HEK293T (cell line): ENCODE data around the gene UGT1A6.
"Not testable (repeated sequence)": the region's sequence is repeated elsewhere in the genome, so short reads cannot be mapped to it uniquely, and the experiment has no call there.

Source experiments
- CTCF ChIA-PET: fragments of 350-600 bp; formaldehyde crosslinking; extraction: SDS; loops from one replicate; lab custom pipeline; 2021; ENCODE audit warnings: antibody characterized with exemption, inconsistent platforms; lab: Yijun Ruan, JAX
- POLR2A ChIA-PET: fragments of 350-600 bp; formaldehyde crosslinking; extraction: SDS; loops from one replicate; lab custom pipeline; 2020; ENCODE audit warnings: antibody characterized with exemption, inconsistent platforms; lab: Yijun Ruan, JAX
- DNase-seq: peaks from one replicate; pipeline ENCODE4 v3.0.0; 2012; ENCODE audit warnings: mixed read lengths; ENCODE audit errors: extremely low spot score
- ARNT ChIP-seq: fragments of 450-650 bp; IDR thresholded peaks from 2 replicates; pipeline ENCODE4 v1.6.1; 2017; ENCODE audit warnings: mild to moderate bottlenecking
- BHLHE40 ChIP-seq: fragments of 450-650 bp; IDR thresholded peaks from 2 replicates; pipeline ENCODE4 v1.6.1; 2016; ENCODE audit warnings: mild to moderate bottlenecking, moderate library complexity, borderline replicate concordance
- CTBP1 ChIP-seq: fragments of 450-650 bp; IDR thresholded peaks from 2 replicates; pipeline ENCODE4 v1.6.1; 2016; ENCODE audit warnings: borderline replicate concordance
- ELF4 ChIP-seq: fragments of 450-650 bp; IDR thresholded peaks from 2 replicates; pipeline ENCODE4 v1.6.1; 2017; ENCODE audit warnings: antibody characterized with exemption
- FOXA1 ChIP-seq: fragments of 450-650 bp; IDR thresholded peaks from 2 replicates; pipeline ENCODE4 v1.6.1; 2016; ENCODE audit warnings: mild to moderate bottlenecking
- FOXK2 ChIP-seq: fragments of 450-650 bp; IDR thresholded peaks from 2 replicates; pipeline ENCODE4 v1.6.1; 2016; ENCODE audit warnings: mild to moderate bottlenecking
- FOXM1 ChIP-seq: fragments of 450-650 bp; IDR thresholded peaks from 2 replicates; pipeline ENCODE4 v1.6.1; 2017; ENCODE audit warnings: mild to moderate bottlenecking, borderline replicate concordance
- HDGF ChIP-seq: fragments of 450-650 bp; IDR thresholded peaks from 2 replicates; pipeline ENCODE4 v1.6.1; 2017; ENCODE audit warnings: antibody characterized with exemption, borderline replicate concordance
- L3MBTL2 ChIP-seq: fragments of 450-650 bp; conservative IDR thresholded peaks from 2 replicates; pipeline ENCODE4 v1.6.1; 2016; ENCODE audit warnings: mild to moderate bottlenecking
- LEF1 ChIP-seq: fragments of 450-650 bp; IDR thresholded peaks from 2 replicates; pipeline ENCODE4 v1.6.1; 2017; ENCODE audit warnings: mild to moderate bottlenecking, borderline replicate concordance
- NFRKB ChIP-seq: fragments of 450-650 bp; IDR thresholded peaks from 2 replicates; pipeline ENCODE4 v1.6.1; 2016; ENCODE audit warnings: mild to moderate bottlenecking, moderate library complexity
- SP1 ChIP-seq: fragments of 450-650 bp; IDR thresholded peaks from 2 replicates; pipeline ENCODE4 v1.6.1; 2017
- SUZ12 ChIP-seq: fragments of 450-650 bp; IDR thresholded peaks from 2 replicates; pipeline ENCODE4 v1.6.1; 2016; ENCODE audit warnings: mild to moderate bottlenecking
- TARDBP ChIP-seq: fragments of 450-650 bp; IDR thresholded peaks from 2 replicates; pipeline ENCODE4 v1.6.1; 2016
- ZNF384 ChIP-seq: fragments of 450-650 bp; IDR thresholded peaks from 2 replicates; pipeline ENCODE4 v1.6.1; 2016
- TF ChIP-seq, protein P1 (sequence below): fragments of 450-650 bp; IDR thresholded peaks from 2 replicates; pipeline ENCODE4 v1.6.1; 2016

The UGT1A6 gene

DNA sequence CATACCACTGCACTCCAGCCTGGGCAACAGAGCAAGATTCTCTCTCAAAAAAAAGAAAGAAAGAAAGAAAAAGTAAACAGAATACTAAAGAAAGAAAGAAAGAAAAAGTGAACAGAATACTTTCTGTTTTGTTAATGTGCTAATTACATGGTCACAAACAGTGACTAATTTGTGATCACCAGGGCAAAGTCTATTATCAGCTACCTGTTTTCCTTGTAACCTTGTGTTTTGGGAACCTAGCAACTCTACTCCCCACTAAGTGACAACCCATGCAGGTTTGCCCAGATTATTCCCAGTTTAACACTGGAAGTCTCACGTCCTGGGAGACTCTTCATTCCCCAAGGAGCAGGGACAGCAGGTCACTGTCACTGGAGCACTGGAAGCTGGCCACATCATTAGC is 37.6 kb upstream of the UGT1A6 start:
- ChIA-PET POLR2A (no interaction called here), CTCF (no interaction called here)
- TF ChIP-seq FOXA1: no peak
- TF ChIP-seq, protein P1, sequence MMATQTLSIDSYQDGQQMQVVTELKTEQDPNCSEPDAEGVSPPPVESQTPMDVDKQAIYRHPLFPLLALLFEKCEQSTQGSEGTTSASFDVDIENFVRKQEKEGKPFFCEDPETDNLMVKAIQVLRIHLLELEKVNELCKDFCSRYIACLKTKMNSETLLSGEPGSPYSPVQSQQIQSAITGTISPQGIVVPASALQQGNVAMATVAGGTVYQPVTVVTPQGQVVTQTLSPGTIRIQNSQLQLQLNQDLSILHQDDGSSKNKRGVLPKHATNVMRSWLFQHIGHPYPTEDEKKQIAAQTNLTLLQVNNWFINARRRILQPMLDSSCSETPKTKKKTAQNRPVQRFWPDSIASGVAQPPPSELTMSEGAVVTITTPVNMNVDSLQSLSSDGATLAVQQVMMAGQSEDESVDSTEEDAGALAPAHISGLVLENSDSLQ: no peak
- no peak for TF ChIP-seq SP1
- TF ChIP-seq SUZ12: no peak
- TF ChIP-seq LEF1: no peak
- TF ChIP-seq TARDBP: no peak
- TF ChIP-seq L3MBTL2: no peak
- no peak for TF ChIP-seq BHLHE40
- DNase-seq: no peak

DNA sequence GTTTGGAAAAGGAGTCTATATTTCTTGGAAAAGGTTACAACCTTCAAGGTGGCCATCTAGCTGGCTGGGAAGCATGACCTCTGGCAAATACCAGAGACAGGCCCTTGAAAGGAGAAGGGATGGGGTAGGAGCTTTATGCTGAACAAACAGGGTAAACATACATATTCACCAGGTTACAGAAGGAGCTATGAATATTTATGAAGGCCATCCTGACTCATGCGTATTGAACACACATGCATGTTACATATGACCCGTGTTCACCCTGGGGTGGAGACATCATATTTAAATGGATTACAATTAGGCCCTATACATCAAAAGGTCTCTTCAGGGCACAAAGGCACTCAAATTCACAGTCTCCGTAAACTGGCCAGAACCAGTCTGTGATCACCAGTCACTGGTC is 36.7 kb upstream of the UGT1A6 start:
- DNase-seq, CTCF ChIA-PET, POLR2A ChIA-PET: not testable (repeated sequence)

DNA sequence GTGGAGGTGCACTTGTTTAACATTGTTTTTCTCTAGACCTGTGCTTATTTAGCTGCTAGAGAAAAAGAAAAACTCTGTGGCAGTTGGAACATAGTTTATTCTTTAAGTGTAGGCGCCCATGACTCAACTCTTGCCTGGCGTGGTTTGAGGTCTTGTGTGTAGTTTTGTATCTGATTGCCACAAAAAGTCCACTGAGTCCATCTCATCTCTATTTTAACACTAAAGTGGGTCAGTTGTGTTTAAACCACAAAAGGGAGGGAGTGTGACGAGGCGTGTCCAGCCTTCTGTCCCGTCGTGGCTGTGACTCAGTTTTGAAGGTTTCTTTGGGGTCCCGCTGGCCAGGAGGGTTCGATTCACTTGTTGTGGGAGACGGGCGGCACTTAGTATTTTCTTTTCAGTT is 36.2 kb upstream of the UGT1A6 start:
- no peak for TF ChIP-seq FOXK2
- no peak for TF ChIP-seq CTBP1
- no peak for TF ChIP-seq HDGF
- TF ChIP-seq FOXM1: no peak
- TF ChIP-seq LEF1: no peak
- TF ChIP-seq TARDBP: no peak
- no peak for TF ChIP-seq FOXA1
- TF ChIP-seq NFRKB: no peak
- TF ChIP-seq SUZ12: no peak
- TF ChIP-seq, protein P1: no peak
- TF ChIP-seq ELF4: no peak
- no peak for TF ChIP-seq ARNT
- TF ChIP-seq ZNF384: no peak
- no peak for TF ChIP-seq BHLHE40
- TF ChIP-seq L3MBTL2: no peak
- POLR2A ChIA-PET: no interaction called here
- CTCF ChIA-PET: no interaction called here
- no peak for DNase-seq

DNA sequence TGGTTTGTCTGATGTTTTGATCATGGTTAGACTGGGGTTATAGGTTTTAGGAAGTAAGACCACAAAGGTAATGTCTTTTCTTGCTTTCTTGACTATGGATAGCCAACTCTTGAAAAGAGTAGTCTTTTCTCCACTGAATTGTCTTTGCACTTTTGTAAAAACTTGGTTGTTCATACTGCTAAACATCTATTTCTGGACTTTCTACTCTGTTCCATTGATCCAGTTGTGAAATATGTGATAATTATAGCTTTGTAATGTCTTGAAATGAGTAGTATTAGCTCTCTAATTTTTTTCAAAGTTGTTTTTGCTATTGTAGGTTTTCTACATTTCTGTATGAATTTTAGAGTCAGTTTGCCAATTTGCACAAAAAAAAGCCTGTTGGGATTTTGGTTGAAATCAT is 34.1 kb upstream of the UGT1A6 start:
- CTCF ChIA-PET: no interaction called here

DNA sequence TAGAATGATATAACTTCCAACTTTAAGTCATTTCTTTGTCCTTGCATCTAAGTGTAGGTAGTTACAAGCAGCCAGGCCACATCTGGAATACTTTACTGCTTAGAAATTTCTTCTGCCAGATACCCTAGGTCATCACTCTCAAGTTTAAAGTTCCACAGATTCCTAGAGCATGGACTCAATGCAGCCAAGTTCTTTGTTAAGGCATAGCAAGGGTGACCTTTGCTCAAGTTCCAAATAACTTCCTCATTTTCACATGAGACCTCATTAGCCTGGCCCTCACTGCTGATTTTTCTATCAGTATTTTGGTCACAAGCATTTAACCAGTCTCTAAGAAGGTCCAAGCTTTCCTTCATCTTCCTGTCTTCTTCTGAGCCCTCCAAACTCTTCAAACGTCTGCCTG is 28.8 kb upstream of the UGT1A6 start:
- CTCF ChIA-PET: no interaction called here
- DNase-seq: no peak
- POLR2A ChIA-PET: no interaction called here
- TF ChIP-seq LEF1: no peak
- no peak for TF ChIP-seq FOXM1
- TF ChIP-seq HDGF: no peak
- TF ChIP-seq NFRKB: no peak
- TF ChIP-seq CTBP1: no peak
- TF ChIP-seq ELF4: no peak
- TF ChIP-seq, protein P1: no peak
- TF ChIP-seq ARNT: no peak
- TF ChIP-seq TARDBP: no peak
- no peak for TF ChIP-seq ZNF384
- no peak for TF ChIP-seq L3MBTL2

More for the DNA sequence above, 34.1 kb upstream of the UGT1A6 start:
- no peak for DNase-seq
- POLR2A ChIA-PET: no interaction called here
- TF ChIP-seq ZNF384: no peak
- TF ChIP-seq SUZ12: no peak
- no peak for TF ChIP-seq SP1
- no peak for TF ChIP-seq NFRKB
- TF ChIP-seq HDGF: no peak
- TF ChIP-seq CTBP1: no peak
- TF ChIP-seq FOXM1: no peak
- no peak for TF ChIP-seq FOXK2
- no peak for TF ChIP-seq ARNT

DNA sequence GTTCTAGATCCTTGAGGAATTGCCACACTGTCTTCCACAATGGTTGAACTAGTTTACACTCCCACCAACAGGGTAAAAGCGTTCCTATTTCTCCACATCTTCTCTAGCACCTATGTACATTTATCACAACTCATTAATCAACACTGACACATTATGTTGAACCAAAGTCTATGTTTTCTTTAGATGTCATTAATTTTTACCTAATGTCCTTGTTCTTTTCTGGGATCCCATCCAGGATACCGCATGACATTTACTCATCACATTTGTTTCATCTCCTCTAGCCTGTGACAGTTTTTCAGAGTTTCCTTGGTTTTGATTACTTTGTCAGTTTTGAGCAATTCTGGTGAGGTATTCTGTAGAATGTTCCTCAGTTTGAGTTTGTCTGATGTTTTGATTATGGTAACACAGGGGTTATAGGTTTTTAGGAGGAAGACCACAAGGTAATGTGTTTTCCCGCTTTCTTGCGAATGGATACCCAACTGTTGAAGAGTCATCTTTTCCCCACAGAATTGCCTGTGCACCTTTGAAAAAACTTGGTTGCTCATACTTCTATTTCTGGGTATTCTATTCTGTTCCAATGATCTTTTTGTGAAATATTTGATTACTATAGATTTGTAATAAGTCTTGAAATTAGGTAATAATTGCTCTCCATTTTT is 24.0 kb upstream of the UGT1A6 start:
- CTCF ChIA-PET: no interaction called here

More for the DNA sequence above, 24.0 kb upstream of the UGT1A6 start:
- TF ChIP-seq HDGF: no peak
- TF ChIP-seq, protein P1: 0 out of 2 replicates have a peak, but pooled peaks have one; percentile 10
- TF ChIP-seq BHLHE40: no peak
- DNase-seq: no peak
- POLR2A ChIA-PET: no interaction called here
